Osteoblast (primary cell): Measurements from ENCODE around the gene NDUFS8. TPM values are rescaled to one million over a fixed set of nuclear protein-coding genes. Genes with fewer than 3 reads are reported as not detected.
A peak's percentile ranks its signal among the peaks of the same experiment; 100 is the strongest.

ENCODE experiments used
- DNase-seq: peaks from one replicate; pipeline ENCODE4 v3.0.0; 2011; ENCODE audit warnings: low spot score, mixed read lengths; ENCODE audit not compliant: insufficient read length; ENCODE audit errors: missing footprints
- H2AFZ ChIP-seq: 2 replicates; pipeline ENCODE4 v1.6.0; 2011; ENCODE audit warnings: mild to moderate bottlenecking, low read length
- H3K27ac ChIP-seq: 2 replicates; pipeline ENCODE4 v1.5.1; 2011; ENCODE audit warnings: mild to moderate bottlenecking, low read depth, low read length, moderate library complexity
- H3K27me3 ChIP-seq: 2 replicates; pipeline ENCODE4 v1.6.0; 2012; ENCODE audit warnings: mild to moderate bottlenecking, control low read depth, inconsistent platforms, low read length, moderate library complexity; ENCODE audit not compliant: insufficient read depth
- H3K36me3 ChIP-seq: 2 replicates; pipeline ENCODE4 v1.5.1; 2011; ENCODE audit warnings: mild to moderate bottlenecking, low read length, control low read depth, moderate library complexity; ENCODE audit not compliant: insufficient read depth
- H3K4me1 ChIP-seq: 2 replicates; pipeline ENCODE4 v1.5.1; 2011; ENCODE audit warnings: mild to moderate bottlenecking, low read length, control low read depth, moderate library complexity; ENCODE audit not compliant: insufficient read depth
- H3K4me2 ChIP-seq: 2 replicates; pipeline ENCODE4 v1.6.0; 2011; ENCODE audit warnings: mild to moderate bottlenecking, low read length; ENCODE audit not compliant: insufficient read depth
- H3K4me3 ChIP-seq: fragments of 200-600 bp; sonication (generic); 3 replicates; pipeline ENCODE4 v1.5.1; 2012; ENCODE audit warnings: mild to moderate bottlenecking, low read length, inconsistent platforms; ENCODE audit not compliant: insufficient read depth
- H3K79me2 ChIP-seq: 2 replicates; pipeline ENCODE4 v1.6.0; 2012; ENCODE audit warnings: mild to moderate bottlenecking, low read length, control low read depth, inconsistent platforms; ENCODE audit not compliant: insufficient read depth
- H3K9me3 ChIP-seq: 2 replicates; pipeline ENCODE4 v1.5.1; 2011; ENCODE audit warnings: low read depth, low read length, control low read depth
- H4K20me1 ChIP-seq: 2 replicates; pipeline ENCODE4 v1.6.0; 2012; ENCODE audit warnings: mild to moderate bottlenecking, low read length, control low read depth; ENCODE audit not compliant: insufficient read depth
- CTCF ChIP-seq: IDR thresholded peaks from 2 replicates; pipeline ENCODE4 v1.5.1; 2011; ENCODE audit warnings: mild to moderate bottlenecking, low read depth, low read length, moderate library complexity; ENCODE audit errors: extremely low read depth
- total RNA-seq: library from RNA; depleted of rRNA; stranded (reverse); fragments of >200 nt; gene quantifications from 2 replicates; pipeline ENCODE4 v1.2.3, GENCODE V29; 2012

NDUFS8 gene
- total RNA-seq, 1 donor, result 73.1 TPM

GRCh38 chr11:68010090-68011041 is 20.1 kb upstream of the NDUFS8 start, which contains the start of gene ALDH3B1:
ALDH3B1 (plus strand) TSS chr11:68010327; CDS start chr11:68015298, 4,971 bp downstream.
- Histone ChIP-seq H3K79me2 (peaks cover 32% of the 10 kb centered on the region), H3K9me3 (no peaks in the 10 kb centered on the region), H3K27me3 (no peaks in the 10 kb centered on the region), H4K20me1 (no peaks in the 10 kb centered on the region), H3K4me1 (peaks cover 57% of the 10 kb centered on the region), H3K4me2 (peak within 1 kb of the TSS; percentile 98), H2AFZ (peak within 1 kb of the TSS; percentile 89), H3K27ac (peak within 1 kb of the TSS; percentile 82), H3K36me3 (no peaks in the 10 kb centered on the region), H3K4me3 (peak within 1 kb of the TSS; percentile 83)
- TF ChIP-seq CTCF, result no peak
- DNase-seq, result peak; percentile 97

- H3K79me2 ChIP-seq, result peaks cover 32% of the 10 kb centered on the region
- H3K4me3 ChIP-seq, result peak overlapping the region; percentile 83
- no peaks in the 10 kb centered on the region for H3K36me3 ChIP-seq
- H2AFZ ChIP-seq, result peak overlapping the region; percentile 89
- TF ChIP-seq CTCF, result no peak
- no peaks in the 10 kb centered on the region for H3K27me3 ChIP-seq
- no peaks in the 10 kb centered on the region for H4K20me1 ChIP-seq
- H3K27ac ChIP-seq, result peak overlapping the region; percentile 82
- H3K9me3 ChIP-seq, result no peaks in the 10 kb centered on the region
- DNase-seq, result no peak
- H3K4me1 ChIP-seq, result peaks cover 57% of the 10 kb centered on the region
- H3K4me2 ChIP-seq, result peak overlapping the region; percentile 98
Measured at GRCh38 chr11:68011051-68011943, 19.2 kb upstream of the NDUFS8 start.

GRCh38 chr11:68012044-68012842 is 18.2 kb upstream of the NDUFS8 start:
- DNase-seq, result no peak
- H3K27ac ChIP-seq, result peak overlapping the region; percentile 82
- H3K4me3 ChIP-seq, result no peak overlapping the region
- peak overlapping the region; percentile 98 for H3K4me2 ChIP-seq
- TF ChIP-seq CTCF, result no peak
- peaks cover 32% of the 10 kb centered on the region for H3K79me2 ChIP-seq
- H3K9me3 ChIP-seq, result no peaks in the 10 kb centered on the region
- no peak overlapping the region for H2AFZ ChIP-seq
- no peaks in the 10 kb centered on the region for H3K36me3 ChIP-seq
- H4K20me1 ChIP-seq, result no peaks in the 10 kb centered on the region
- H3K27me3 ChIP-seq, result no peaks in the 10 kb centered on the region
- peaks cover 60% of the 10 kb centered on the region for H3K4me1 ChIP-seq
